ENCODE results near the gene YTHDC1.
"Not testable (repeated sequence)": the region's sequence is repeated elsewhere in the genome, so short reads cannot be mapped to it uniquely, and the experiment has no call there.

GRCh38 chr4:68389386-68389913 is 39.6 kb upstream of the YTHDC1 start:
- TF ChIP-seq CTCF (IDR thresholded peaks at IDR 0.05 in 4 of 5, conservative IDR thresholded peaks at IDR 0.05 in 1 of 5); POLR2A (IDR thresholded peaks at IDR 0.05): not testable (repeated sequence)
